Measurements from ENCODE around the gene SMYD2.

Gene SMYD2

DNA sequence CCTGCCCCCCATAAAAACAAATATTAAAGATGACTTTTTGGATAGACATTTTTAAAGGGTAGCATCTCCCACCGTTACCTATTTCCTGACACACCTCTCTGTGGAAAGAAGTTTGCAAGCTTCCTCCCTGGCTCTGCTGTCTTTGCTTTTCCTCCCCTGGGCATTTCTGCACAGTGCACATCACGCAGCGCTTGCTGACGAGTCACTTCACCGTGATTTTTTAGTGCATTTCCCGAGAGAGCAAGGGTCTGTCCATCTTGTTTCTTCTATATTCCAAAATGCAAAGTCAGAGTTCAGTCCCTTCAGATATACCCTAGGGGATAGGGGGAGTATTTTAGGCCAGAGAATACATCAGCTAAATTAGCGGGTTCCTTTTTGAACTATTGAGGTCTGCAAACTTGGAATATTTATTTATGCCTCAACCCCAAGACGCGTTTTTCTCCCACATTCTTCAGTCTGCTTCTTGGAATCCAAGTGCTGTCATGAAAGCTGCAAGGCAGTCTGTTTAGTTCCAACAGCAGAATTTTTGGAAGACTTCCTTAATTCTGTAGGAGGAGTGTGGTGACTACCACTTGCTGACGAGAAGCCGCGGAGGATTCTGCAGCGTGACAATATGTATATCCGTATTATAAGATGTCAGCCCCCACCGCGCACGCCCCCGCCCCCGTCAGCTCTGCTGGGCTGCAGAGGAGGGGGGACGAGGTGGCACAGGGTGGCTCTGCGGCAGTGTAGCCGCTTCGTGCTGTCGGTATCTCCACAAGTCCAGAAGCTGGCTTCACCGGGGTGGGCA is 22.4 kb downstream of the SMYD2 start:
- DNase-seq: no peak

- DNase-seq: no peak
Measured at GRCh38 chr1:214305164-214305751, 24.3 kb downstream of the SMYD2 start.

DNA sequence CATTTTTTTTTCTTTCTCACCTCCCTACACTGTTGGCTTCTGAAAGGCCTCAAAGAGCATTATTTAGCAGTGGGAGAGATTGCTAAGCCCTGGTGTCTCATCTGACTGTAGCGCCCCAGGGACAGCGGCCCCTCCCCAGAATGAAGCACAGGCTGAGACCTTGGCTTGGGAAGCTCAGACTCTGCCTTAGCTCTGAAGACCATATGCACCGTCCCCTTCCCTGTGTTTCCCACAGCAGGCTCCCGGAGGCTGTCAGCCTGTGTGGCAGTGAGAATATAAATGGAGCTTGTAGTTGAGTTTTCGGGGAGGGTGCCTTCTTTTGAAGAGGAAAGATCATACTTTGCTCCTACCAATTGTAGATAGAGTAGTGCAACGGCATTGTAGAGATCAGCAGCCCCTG is 25.3 kb downstream of the SMYD2 start:
- DNase-seq: no peak

DNA sequence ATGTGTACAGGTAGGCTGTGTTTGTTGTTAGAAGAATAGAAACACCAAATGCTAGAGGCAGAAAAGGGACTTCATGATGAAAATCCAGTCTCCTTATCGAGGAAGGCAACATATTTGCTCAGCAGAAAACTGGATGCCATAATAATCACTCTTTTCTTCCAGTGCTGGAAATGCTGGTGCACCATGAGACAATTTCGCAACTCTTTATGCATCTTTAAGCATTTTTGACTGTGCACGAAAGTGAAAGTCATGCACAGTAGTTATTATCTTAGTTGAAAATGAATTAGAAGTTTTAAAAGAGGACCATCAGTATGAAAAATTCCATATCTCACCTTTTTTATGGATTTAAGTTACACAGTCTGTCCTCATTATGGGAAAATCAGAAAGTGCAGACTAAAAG is 29.1 kb downstream of the SMYD2 start:
- peak; percentile 29 for DNase-seq

DNA sequence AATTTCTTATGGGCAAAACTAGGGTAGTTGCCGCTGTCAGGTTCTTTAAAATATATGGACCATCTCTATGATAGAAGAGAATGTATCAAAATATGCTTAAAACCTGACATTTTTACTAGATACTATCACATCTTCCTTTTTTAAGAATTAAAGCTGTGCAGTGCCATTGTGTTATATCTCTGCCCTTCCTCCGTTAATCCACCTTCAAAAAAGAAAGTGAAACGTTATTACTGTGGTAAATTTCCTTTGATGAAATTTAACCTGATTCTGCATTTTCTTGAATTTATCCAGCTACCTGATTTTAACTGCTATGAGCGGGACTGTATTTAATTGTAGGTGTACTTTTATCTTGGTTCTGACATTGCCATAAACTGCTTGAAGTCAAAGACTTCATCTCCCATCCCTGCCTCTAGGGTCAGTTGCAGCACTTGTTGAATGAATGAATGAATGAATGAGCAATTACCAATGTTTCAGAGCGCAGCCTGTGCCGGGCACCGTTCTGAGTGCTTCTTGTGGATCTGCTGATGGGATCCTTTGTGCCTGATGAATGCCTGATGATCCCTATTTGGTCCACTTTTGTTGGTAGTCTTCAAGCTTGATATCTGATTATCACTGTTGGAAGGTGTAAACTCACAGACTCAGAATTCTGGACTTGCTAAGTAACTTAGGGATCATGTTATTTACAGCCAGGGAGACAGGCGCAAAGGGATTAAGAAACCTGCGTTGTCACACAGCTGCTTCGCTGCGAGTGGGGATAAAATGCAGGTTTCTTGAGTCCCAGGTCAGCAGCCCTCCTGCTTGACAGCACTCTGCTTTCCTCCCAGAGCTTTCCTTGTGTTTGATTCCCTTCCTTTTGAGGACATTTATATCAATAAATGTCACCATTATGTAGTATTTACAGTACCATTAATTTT is 30.1 kb downstream of the SMYD2 start:
- no peak for DNase-seq

DNA sequence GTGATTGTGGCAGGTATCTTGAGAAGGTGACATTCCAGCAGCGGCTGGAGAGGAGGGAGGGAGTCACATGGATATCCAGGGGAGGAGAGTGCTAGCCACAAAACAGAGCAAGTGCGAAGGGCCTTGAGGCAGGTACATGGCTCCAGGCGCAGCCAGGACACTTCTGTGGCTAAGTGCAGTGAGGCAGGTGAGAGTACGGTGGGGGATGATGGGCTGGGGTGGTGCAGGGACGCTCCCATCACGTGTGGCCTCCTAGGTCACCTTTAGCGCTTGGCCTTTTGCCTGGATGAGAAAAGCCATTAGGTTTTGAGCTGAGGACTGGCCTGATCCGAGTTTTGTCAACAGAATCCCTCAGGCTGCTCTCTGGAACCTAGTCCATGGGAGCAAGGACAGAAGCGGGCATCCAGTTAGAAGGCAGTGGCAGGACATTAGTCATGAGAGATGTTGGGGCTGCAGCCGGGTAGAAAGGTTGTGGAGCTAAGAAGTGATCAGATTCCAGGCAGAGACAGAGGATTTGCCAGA is 31.6 kb downstream of the SMYD2 start:
- no peak for DNase-seq

GRCh38 chr1:214314178-214314843 is 33.4 kb downstream of the SMYD2 start:
- no peak for DNase-seq

DNA sequence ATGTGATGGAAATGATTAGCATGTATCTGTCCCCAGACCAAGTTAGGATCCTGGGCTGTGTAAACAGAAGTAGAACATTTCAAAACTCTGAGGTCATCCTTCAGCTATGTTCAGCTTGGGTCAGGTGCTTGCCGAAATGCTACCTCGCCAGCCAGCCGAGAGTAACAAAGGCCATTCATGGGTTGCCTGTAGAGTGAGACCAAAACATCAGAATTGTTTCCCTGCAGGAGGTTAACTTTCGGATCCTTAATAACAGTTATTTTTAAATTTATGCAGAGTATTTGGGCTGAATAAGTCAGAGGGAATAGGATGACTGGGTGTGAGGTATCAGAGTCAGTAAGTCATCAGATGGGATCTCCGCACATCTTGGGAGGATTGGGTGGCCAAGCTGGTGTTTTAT is 35.6 kb downstream of the SMYD2 start:
- no peak for DNase-seq

- DNase-seq: no peak
Measured at GRCh38 chr1:214317300-214317699, 36.3 kb downstream of the SMYD2 start.

- DNase-seq: no peak
Measured at GRCh38 chr1:214317734-214318133, 36.8 kb downstream of the SMYD2 start.

GRCh38 chr1:214318356-214318755 is 37.4 kb downstream of the SMYD2 start:
- DNase-seq: no peak

- no peak for DNase-seq
Measured at GRCh38 chr1:214318956-214319736, 38.2 kb downstream of the SMYD2 start.

- DNase-seq: peak; percentile 16
Measured at GRCh38 chr1:214319938-214320337, 39.0 kb downstream of the SMYD2 start.

GRCh38 chr1:214321705-214322453 is 40.9 kb downstream of the SMYD2 start:
- no peak for DNase-seq

GRCh38 chr1:214324896-214325800 is 44.2 kb downstream of the SMYD2 start:
- no peak for DNase-seq

DNA sequence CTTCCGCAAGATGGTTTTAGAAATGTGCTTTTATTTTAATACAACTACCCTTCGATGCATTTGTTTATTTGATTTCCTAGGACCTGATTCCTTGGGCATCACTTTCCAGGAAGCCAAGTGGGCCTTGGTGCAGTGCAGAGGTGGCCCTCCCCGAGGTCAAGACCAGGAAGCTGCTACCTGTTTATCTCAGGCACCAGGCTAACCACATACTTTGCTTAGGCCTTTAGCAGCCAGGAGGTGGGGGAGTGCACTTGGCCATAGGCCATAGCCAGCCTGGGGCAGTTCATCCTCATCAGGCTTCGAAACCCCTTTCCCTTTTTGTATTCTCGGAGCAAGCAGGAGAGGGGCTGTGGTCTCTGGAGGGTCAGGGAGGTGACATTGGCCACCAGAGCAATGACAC is 45.4 kb downstream of the SMYD2 start:
- DNase-seq: peak; percentile 56

GRCh38 chr1:214327514-214327913 is 46.6 kb downstream of the SMYD2 start:
- DNase-seq: no peak

DNA sequence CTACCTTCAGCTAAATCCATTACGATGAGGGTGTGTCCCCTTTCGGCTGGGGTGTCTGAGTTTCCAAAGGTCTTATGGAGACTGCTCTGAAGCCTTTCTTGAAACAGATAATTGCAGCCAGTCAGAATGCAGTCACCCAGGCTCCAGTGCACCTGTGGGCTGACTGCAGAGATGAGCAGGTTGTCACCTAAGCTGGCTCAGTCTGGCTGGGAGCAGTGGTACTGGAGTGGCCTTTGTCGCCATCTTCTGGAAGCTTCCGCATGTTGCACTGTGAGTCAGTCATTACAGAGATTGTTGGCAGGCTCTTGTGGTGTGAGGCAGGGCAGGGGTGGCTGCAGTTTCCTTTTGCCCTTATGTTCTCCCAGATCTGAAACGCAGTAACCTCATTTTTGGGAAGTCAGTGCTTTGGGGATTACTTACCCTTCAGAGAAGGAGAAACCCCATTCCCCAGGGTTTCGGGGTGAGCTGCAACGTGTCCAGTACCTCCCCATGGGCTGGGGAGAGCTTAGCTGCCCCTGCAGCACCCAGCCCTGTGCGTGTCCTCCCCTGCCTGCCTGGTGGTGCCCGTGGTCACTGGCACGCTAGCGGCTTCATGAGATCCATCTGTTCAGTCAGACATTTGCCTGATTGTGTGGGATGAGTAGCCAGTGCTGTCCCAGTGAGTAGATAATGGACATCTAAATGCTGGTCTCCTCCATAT is 48.0 kb downstream of the SMYD2 start:
- DNase-seq: peak; percentile 89

DNA sequence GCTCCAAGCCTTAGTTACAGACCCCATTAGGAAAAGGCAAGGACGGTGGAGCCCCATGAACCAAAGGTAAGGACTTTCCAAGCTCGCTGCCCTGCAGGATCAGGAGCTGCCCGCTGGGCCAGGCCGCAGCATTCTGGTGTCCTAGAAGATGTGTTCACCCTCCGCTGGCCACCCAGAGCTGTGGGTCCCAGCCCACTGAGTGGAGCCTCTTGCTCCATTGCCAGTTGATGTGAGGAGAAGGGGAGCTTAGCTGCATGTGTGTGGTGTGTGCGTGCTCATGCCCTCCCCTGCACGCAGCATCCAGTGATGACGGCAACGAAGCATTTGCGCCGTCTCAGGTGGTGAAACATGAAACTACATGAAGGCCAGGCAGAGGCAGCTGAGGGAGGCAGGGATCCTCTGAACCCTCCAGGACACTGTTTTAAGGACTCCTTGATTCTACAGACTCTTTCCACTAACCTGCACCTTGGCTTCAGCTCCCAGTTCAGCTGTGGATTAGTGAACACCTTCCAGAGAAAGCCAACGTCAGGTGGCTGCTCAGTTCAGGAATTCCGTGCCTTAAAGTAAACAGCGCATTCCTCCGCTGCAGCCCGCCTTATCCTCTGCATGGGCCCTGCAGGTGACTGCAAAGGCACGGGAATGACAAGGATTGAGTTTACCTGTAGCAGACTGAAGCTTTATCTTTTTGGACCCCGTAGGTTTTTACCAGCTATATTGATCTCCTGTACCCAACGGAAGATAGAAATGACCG is 48.7 kb downstream of the SMYD2 start:
- no peak for DNase-seq
